Neutrophil (primary cell): ENCODE results near the gene EYS.

Source experiments
- H3K27ac ChIP-seq: fragments of 200-600 bp; sonication (generic); 2 replicates; pipeline ENCODE4 v1.5.1; 2016; ENCODE audit warnings: mild to moderate bottlenecking, moderate library complexity
- H3K27me3 ChIP-seq: fragments of 200-600 bp; sonication (generic); 2 replicates; pipeline ENCODE4 v1.6.0; 2016; ENCODE audit warnings: mild to moderate bottlenecking
- H3K36me3 ChIP-seq: fragments of 200-600 bp; sonication (generic); 2 replicates; pipeline ENCODE4 v1.5.1; 2017
- H3K4me1 ChIP-seq, 2 experiments: fragments of 200-600 bp in 1 of 2; sonication (generic) in 1 of 2; 1 replicate in 1 of 2; 2 replicates in 1 of 2; pipeline versions ENCODE4 v1.5.1 to v1.6.1; 2013 to 2016; ENCODE audit warnings: low read depth in 1 of 2, low read length in 1 of 2, mild to moderate bottlenecking in 1 of 2, moderate library complexity in 1 of 2; ENCODE audit not compliant: control insufficient read depth in 1 of 2, insufficient read depth in 1 of 2
- H3K4me3 ChIP-seq, 2 experiments: fragments of 200-600 bp in 1 of 2; sonication (generic) in 1 of 2; 1 replicate in 1 of 2; 2 replicates in 1 of 2; pipeline ENCODE4 v1.5.1; 2013 to 2016; ENCODE audit warnings: low read depth in 1 of 2, low read length in 1 of 2, mild to moderate bottlenecking in 1 of 2, moderate library complexity in 1 of 2
- H3K9me3 ChIP-seq: fragments of 200-600 bp; sonication (generic); 2 replicates; pipeline ENCODE4 v1.5.1; 2016
- TF ChIP-seq, protein P1 (sequence below): fragments of 200-600 bp; sonication (generic); IDR thresholded peaks from 2 replicates; pipeline ENCODE4 v1.5.1; 2016; ENCODE audit warnings: antibody characterized with exemption

EYS gene

GRCh38 chr6:63947792-63948529 is 1759.1 kb downstream of the EYS start:
- no peak overlapping the region for H3K27ac ChIP-seq
- H3K36me3 ChIP-seq = no peaks in the 10 kb centered on the region
- TF ChIP-seq, protein P1, sequence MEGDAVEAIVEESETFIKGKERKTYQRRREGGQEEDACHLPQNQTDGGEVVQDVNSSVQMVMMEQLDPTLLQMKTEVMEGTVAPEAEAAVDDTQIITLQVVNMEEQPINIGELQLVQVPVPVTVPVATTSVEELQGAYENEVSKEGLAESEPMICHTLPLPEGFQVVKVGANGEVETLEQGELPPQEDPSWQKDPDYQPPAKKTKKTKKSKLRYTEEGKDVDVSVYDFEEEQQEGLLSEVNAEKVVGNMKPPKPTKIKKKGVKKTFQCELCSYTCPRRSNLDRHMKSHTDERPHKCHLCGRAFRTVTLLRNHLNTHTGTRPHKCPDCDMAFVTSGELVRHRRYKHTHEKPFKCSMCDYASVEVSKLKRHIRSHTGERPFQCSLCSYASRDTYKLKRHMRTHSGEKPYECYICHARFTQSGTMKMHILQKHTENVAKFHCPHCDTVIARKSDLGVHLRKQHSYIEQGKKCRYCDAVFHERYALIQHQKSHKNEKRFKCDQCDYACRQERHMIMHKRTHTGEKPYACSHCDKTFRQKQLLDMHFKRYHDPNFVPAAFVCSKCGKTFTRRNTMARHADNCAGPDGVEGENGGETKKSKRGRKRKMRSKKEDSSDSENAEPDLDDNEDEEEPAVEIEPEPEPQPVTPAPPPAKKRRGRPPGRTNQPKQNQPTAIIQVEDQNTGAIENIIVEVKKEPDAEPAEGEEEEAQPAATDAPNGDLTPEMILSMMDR = no peak
- H3K4me1 ChIP-seq = no peaks in the 10 kb centered on the region
- H3K4me3 ChIP-seq = no peak overlapping the region
- no peaks in the 10 kb centered on the region for H3K9me3 ChIP-seq
- H3K27me3 ChIP-seq = no peaks in the 10 kb centered on the region

DNA sequence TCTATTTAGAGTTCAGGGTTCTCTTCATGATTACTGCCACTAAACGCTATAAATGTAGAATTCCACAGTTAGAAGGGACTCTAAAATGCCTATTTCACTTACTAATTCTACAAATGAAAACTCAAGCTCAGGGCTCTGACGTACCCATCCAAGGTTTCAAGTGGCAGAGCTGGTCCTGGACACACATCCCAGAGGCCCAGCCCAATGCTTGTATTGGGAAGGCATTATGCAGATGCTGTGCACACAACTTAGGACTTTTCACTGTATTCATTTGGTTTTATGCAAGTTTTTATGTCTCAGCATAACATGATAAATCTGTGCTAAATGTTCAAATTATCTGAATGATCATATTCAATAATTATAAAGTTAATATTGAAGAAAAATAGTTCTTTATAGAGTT is 1761.0 kb downstream of the EYS start:
- H3K4me1 ChIP-seq = peaks cover 0 to 3% of the 10 kb centered on the region in 2 experiments
- no peaks in the 10 kb centered on the region for H3K36me3 ChIP-seq
- no peaks in the 10 kb centered on the region for H3K9me3 ChIP-seq
- H3K4me3 ChIP-seq = no peak overlapping the region
- TF ChIP-seq, protein P1 = no peak
- no peaks in the 10 kb centered on the region for H3K27me3 ChIP-seq
- no peak overlapping the region for H3K27ac ChIP-seq

GRCh38 chr6:63943826-63944225 is 1763.2 kb downstream of the EYS start:
- Histone ChIP-seq H3K27ac (no peak overlapping the region), H3K27me3 (no peaks in the 10 kb centered on the region), H3K9me3 (no peaks in the 10 kb centered on the region), H3K36me3 (no peaks in the 10 kb centered on the region), H3K4me3 (no peak overlapping the region), H3K4me1 (peaks cover 0 to 3% of the 10 kb centered on the region in 2 experiments)
- TF ChIP-seq, protein P1 = no peak

DNA sequence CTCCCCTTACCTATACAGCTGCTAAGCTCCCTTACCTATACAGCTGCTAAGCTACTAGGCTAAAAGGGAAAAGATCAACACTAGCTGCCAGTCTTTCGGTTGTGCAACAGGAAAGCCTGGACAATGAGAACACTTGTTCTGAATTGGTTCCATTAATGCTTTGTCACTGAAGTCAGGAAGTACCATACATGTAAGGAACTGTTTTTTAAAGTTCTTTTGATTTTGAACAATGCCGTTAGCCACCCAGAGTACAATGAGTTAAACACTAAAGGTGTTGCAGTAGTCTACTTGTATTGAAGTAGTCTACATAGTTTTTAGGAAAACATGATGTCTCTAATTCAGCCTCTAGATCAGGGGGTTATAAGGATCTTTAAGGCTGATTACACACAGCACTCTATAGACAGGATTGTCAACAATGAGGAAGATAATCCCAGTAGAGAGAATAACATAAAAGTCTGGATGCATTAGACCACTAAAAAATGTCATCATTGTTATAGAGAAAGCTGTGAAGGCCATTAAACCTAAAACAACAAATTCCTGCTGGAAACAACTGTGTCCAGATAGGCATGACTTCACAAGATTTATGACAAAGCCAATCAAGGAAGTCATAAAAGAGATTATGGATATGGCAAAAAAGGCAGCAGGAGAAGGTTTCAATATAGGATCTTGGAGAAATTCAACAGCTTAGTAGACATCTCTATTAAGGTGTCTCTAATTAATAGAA is 1765.1 kb downstream of the EYS start:
- Histone ChIP-seq H3K27me3 (no peaks in the 10 kb centered on the region), H3K4me3 (no peak overlapping the region), H3K27ac (peak overlapping the region; percentile 4), H3K36me3 (no peaks in the 10 kb centered on the region), H3K9me3 (no peaks in the 10 kb centered on the region), H3K4me1 (peaks cover 0 to 3% of the 10 kb centered on the region in 2 experiments)
- TF ChIP-seq, protein P1 = no peak

GRCh38 chr6:63940056-63940455 is 1767.0 kb downstream of the EYS start:
- H3K27ac ChIP-seq = no peak overlapping the region
- no peaks in the 10 kb centered on the region for H3K9me3 ChIP-seq
- no peaks in the 10 kb centered on the region for H3K36me3 ChIP-seq
- peaks cover 0 to 3% of the 10 kb centered on the region in 2 experiments for H3K4me1 ChIP-seq
- H3K27me3 ChIP-seq = no peaks in the 10 kb centered on the region
- H3K4me3 ChIP-seq = no peak overlapping the region
- TF ChIP-seq, protein P1 = no peak
